GF-D8 (cell line): ENCODE results near the gene CYB561D1.
A peak's percentile ranks its signal among the peaks of the same experiment; 100 is the strongest.

Experiments used
- DNase-seq: peaks from one replicate; lab custom pipeline; 2025; lab: John Stamatoyannopoulos, UW

Gene CYB561D1

DNA sequence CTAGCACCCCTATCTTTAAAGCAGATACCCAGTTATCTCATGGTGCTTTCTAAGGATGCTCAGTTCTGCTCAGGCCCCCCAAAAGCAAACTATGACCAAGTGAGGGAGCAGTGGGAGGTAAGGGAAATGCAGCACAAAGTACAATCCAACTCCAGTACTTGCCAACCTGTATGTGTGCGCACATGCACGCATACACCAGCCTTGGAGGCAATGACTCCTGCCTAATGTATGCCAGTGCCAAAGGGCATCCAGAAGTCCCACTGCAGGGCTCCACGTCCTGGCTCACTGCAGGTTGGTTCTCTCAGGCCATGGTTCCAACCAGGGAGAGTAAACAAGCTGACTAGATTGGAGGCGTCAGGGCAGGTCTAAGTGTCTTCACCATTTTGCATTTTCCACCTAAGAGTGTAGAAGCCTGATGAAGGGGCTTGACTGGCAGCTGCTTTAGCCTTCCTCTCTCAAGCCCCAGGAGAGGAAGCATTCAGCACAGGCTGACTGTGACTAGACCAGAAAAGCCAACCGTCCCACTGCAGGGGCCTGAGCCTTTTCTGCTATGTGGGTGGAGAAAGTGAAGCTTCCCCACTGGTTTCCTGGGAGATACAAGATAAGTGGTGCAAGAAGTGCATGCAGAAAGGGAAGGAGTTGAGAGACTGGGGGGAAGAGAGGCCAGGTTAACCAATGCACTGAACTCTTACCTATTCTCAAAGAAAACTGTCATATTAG is 7.9 kb downstream of the CYB561D1 start:
- DNase-seq, result peak; percentile 82

DNA sequence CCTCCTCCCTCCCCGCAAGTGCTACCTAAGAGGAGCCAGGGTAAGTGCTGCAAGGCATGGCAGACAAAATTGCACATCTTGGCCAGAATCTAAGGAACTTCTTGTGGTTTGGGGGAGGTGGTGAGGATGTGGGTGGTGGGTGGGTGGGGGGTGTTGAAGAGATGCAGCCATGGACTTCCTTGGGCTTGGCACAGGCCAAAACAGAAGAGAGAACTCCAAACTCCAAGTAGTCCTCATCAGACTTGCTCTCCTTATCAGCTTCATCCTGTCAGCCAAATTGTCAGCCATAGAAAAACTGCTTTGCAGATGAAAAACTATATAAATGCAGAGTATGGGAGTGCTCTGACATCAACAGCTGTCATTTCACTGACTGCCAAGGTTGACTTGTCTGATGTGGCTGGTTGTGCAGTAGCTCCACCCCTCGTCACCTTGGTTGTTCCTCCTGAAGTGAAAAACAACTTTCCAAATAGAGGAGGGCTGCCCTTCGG is 8.5 kb downstream of the CYB561D1 start:
- DNase-seq, result no peak

DNA sequence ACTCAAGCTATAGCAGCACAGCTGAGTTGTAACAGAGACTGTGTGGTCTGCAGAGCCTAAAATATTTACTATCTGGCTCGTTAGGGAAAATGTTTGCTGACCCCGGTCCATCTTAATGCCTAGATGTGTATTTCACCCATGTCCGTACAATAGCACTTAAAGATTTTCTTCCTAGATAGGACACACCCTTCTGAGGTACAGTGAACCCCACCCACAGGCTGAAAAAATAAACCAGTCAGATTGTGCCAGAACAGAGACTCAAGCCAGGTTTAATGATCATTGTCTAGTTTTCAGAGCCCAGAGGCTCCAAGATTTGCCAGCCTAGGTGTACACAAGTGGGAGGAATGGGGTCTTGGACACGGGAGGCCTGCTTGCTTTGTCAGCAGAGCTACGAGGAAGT is 10.0 kb downstream of the CYB561D1 start:
- DNase-seq, result no peak

DNA sequence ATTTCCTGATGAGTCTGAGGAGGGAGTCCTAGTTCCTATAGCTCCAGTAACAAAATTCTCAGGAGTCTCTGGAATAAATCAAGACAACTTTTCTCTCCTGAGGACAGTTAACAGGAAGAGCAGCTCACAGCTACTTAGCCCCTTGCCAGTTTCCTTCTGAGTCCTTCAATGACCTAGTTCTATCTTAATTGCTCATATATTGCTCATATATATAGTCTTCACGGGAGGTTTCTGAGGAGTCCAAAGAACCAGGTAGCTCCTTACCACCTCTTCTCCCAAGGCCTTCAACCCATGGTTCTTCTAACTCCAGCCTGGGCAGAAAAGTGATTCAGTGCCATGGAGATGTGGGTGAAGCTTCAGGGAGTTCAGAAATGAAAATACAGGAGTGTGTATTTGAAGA is 11.1 kb downstream of the CYB561D1 start:
- DNase-seq, result no peak

DNA sequence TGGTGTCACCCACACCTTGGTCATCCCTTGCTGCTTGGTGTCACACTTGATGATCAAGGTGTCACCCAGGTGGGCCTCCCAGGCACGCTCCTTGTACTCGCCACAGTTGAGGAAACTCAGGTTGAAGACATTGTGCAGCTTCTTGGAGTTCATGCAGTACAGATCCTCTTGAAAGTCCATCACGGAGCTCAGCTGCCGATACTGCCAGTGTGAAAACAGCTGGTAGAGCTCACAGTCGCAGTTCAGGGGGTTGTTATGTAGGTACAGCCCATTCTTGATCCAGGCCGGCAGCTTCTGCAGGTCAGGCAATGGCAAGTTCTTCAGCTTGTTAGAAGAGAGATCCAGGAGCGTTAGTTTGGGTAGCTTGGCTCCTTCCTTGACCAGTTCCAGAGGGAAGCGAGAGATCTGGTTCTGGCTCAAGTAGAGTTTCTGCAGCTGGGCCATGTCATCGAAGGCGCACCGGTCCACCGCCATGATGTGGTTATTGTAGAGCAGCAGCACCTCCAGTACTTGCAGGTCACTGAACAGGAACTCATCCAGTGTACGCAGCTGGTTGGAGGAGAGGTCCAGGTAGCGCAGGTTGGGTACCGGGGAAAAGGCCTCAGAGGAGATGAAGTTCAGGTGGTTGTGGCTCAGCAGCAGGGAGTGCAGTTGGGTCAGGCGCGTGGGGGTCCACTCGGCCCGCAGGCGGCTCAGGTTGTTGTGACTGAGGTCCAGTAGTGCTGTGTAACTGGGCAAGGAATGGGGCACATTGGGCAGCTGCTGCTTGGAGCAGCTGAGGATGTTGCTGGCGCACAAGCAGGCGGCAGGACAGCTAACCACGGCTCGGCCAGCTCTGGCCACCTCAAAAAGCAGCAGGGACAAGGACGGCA is 14.3 kb downstream of the CYB561D1 start:
- DNase-seq, result no peak

DNA sequence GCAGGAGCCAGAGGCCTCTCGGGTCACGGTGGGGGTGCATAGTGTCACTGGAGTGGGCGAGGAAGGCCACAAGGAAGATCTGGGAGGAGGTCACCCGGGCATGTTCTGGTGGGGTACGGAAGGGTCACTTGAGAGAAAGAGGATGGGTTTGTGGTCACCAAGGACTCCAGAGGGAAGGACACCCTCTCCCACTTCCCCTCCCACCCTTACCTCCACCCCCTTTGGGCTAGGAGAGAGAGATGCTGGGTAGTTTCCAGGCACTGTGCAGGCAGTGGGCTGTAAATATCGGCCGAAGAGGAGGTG is 14.9 kb downstream of the CYB561D1 start:
- no peak for DNase-seq

DNA sequence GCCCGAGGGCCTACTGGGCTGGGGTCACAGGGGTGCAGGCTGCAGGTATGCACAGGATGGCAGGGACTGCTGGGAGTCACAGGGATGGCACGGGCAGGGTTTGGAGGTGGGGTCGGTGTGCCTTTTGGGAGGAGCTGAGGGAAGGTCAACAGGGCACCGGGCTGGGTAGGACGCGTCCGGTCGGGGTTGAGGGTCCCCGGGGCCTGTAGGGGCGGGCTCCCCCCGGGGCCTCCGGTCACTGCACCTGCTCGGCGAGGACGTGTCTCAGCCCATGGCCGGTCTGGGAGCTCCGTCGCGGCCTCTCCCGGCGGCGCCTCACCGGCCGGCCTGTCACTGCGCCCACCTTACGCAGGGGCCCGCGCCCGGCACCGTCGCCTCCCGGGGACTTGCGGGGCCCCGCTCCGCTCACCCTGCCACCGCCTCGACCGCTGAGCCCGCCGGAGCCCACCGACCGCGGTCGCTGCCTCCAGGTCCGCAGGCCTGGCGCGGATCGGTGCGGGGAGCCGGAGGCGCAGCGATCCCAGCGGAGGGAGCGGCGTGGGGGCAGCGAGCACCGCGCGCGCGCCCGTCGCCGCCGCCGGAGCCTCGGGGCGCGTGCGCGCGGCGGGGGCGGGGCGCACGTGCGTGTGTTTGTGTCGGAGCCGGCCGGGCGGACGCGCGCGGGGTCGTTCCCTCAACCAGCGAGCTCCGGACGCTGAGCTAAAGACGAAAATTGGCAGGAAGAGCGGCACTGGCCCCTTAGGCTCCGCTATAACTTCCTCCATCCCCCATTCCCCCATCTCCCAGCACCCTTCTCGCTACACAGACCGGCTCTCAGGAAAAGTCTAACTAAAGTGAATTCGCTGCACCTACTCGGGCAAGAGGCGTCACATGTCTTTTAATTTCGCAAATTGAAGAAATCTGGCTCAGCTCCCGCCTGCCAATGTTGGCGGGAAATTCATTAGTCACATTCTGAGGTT is 15.6 kb downstream of the CYB561D1 start, which contains the start of gene AMIGO1:
AMIGO1 (minus strand) TSS at position 552 of the 959 bp plus-strand sequence. CDS start 815 bp downstream, outside the sequence.
- no peak for DNase-seq

DNA sequence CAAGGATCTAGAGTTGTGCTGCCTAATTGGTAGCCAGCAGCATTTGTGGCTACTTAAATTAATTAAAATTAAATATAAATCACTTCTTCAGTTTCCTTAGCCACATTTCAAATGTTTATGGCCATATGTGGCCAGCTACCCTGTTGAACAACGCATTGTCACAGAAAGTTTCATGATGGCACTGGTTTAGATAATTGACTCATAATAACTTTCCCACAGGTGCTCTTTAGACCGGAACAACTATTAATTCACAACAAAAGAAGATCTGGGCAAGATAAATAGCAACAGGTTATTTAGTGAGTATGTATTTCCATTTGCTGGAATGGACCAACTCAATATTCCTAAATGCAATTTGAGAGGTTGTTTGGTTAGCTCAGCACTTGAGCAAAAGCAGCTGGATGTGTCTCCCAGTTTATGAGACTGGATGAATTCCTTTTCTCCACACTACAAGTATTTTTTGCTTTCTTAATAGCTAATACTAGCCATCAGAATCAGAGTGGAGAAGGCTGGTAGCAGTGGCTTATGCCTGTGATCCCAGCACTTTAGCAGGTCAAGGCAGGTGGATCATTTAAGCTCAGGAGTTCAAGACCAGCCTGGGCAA is 19.3 kb downstream of the CYB561D1 start:
- DNase-seq, result no peak

DNA sequence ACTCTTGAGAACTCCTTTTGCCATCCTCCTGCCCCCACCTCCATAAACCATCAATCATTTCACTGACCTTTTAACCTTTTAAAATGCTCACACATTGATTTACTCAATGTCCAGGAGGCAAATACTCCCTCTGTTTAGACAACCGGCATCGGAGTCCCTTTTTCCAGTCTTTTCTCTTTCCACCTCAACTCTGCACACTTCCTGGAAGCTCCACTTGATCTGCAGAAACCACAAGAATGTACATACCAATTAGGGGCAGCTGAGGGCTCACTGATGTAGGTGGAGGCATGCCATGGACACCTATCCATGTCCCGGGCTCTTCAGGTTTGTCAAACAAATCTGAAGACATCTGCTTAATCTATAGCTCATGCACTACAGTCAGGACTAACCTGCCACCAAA is 21.0 kb downstream of the CYB561D1 start:
- no peak for DNase-seq

DNA sequence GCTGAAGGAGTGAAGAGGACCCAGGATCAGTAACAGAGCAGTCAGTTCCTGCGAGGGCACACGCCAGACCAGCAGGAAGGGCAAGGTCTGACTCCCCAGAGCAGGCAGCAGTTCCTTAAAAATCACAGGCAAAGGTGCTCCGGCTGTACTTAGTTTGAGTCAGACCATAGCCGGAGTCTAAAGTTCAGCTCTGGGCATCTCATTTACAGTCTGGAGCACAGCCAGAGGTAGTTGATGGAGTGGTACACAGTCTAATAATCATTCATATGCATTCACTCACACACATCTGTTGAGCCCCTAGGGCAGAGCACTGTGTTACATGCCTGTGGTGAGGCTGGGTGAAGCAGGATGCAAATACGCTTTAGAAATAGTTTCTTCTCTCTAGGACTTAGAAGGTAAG is 23.0 kb downstream of the CYB561D1 start:
- DNase-seq, result no peak

DNA sequence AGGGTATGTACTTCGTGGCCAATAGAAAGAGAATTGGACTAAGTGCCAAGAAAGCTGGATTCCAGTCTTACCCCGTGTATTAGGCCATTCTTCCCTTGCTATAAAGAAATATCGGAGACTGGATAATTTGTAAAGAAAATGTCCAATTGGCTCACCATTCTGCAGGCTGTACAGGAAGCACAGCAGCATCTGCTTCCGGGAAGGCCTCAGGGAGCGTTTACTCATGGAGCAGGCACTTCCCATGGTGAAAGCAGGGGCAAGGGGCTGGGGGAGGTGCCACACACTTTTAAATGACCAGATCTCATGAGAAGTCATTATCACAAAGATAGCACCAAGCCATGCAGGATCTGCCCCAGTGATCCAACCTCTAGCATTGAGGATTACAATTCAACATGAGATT is 23.4 kb downstream of the CYB561D1 start:
- no peak for DNase-seq

DNA sequence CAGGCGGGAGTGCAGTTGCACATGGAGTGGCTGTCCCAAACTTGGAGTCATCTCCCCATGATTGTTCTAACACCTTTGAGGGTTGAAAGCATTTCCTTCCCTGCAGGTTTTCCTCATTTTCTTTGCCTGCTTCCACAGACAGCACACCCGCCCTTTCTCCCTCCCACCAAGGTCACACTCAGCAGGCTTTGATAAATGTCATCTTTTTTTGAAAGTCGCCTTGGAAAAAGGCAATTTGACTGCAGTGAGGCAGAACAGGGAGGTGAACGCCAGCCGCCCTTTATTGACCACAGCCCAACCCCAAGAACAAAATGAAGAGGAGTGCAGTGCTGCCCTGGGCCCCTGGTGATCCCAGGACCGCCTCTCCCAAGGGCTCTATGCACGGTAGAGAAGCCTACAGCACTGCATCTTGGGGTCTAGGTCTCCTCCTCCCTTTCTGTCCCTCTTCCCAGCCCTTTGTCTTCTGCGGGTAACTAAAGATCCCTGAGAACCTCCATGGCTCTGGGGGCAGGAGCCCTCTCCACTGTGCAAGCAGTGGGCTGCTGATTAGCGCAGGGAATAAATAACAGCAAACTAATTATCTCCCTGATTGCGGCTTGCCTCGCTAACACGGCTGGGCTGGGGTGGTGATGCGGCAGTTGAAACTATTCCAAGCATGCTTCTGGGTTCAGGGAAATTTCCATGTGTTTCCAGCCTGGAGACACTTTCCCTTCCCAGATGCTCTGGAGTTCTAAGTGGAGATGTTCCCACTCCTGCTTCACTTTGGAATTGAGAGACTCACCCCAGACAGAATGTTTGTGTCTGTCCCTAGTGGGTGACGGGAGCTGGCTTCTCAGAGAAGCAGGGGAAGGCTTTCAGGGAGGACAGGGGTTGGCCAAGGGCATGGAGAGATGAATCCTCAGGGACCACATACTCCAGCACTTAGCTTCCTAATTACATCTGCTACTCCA is 27.4 kb downstream of the CYB561D1 start:
- no peak for DNase-seq

DNA sequence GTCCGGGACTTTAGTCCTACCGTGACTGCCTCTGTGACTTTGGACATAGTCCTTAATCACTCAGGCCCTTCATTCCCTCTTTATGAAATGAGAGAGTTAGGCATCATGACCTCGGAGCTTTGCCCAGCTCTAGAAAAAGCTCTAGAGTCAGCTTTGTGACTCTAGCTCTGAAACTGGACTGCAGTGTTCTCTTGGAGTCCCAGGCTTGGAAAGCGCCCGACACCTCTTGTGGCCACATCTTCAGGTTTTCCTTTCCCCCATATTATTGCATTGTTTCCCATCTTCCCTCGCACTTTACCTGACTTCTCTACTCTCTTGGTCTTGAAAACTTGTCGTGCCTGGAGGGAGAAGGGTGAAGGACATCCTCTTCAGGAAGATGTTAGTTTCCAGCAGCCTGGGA is 28.1 kb downstream of the CYB561D1 start:
- no peak for DNase-seq

DNA sequence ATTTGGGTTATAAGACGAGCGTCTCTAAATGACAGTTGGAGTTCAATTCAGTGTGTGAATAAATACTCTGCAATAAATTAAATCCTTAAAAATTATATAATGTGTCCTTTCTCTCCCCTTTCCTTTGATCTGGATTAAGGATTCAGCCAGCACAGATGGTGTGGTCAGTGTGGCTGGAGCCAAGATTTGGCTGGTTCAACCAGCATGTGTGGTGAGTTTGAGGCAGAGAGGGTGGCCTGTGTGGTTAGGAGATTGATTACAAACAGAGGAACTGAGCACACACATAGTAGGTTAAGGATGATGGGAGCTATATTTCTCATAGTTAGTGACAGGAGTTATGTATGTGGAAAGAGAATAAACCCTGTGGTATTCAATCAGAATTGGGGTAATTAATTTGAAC is 29.8 kb downstream of the CYB561D1 start:
- no peak for DNase-seq

DNA sequence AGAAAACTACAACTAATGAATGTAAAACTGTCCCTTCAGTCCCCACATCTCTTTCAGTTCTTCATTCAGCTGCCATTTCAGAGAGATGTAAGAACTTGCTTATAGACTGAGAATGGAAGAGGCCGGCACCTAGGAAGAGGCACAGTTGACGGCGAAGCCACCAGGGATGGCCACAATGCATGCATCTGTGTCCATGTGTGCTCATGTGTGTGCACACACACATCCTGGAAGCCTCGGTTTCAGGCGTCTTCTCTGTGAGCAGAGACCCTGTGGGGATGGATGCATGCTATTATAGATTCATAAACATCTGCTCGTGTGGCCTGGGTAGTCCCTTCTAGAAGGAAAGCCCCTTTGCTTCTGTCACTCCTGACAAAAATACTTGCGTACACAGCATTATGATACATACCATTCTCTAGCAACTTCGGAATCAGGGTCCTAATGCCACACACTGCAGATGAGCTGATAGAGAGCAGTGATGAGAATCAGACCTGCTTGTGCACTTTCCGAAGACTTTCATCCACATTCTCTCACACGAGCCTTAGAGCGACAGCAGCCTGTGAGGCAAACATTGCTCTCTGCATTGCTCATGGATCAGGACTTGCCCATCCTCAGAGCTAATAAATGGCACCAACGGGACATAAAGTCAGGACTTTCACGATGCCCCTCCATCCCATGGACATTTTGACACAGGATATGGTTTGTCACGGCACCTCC is 33.4 kb downstream of the CYB561D1 start:
- no peak for DNase-seq

DNA sequence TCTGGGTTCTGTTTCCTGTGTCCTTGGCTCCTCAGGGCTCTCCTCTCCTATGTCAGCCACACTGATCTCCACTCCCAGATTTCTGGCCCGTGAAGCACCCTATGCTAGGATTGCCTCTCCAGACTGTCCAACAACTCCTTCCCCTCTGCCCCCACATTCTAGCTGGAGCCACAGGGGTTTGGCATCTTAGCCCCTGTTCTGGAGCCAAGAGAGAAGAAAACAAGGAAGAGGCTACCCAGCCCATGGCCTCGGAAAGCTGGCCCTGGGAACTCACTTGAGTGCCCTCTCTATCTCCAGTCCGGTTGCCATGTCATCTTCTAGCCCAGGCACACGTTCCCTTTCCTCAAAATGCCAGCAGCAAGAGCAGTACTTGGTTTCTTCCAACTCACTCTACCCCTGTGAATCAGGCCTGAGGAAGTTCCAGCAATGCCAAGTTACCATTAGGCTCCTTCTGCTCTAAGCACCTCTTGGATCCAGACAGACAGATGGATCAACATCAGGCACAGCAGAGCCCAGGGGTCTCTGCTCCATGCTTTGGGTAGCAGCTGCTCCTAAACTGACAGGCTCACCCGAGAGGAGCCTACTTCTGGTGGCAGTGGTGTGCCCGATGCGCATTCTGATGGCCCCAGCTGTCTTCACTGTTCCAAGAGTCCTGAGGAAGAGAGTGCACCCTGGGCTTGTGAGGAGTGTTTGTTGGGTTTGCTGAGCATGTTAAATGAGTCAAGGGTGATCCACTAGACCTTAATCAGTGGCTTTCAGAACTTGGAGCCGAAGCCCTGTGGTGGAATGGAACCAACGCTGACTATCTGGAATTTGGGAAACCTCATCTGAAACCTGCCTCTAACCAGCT is 34.2 kb downstream of the CYB561D1 start:
- no peak for DNase-seq

DNA sequence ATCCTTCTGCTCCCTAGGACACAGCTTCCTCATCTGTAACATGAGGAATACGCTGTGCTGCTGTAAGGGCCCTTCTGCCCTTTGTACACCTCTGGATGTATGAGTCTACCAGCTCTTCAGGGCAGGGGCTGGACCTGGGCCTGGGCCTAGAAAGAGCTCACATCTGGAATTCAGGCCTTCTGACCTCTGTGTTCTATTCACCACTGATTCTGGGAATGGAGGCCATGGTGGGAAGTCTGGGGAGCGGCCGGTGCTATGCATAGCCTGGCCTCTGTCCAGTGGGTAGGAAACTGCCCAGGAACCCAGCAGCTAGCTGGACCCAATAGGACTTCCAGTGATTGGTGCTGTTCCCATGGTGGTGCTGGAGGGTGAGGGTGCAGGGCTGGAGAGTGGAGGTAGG is 34.8 kb downstream of the CYB561D1 start:
- no peak for DNase-seq

DNA sequence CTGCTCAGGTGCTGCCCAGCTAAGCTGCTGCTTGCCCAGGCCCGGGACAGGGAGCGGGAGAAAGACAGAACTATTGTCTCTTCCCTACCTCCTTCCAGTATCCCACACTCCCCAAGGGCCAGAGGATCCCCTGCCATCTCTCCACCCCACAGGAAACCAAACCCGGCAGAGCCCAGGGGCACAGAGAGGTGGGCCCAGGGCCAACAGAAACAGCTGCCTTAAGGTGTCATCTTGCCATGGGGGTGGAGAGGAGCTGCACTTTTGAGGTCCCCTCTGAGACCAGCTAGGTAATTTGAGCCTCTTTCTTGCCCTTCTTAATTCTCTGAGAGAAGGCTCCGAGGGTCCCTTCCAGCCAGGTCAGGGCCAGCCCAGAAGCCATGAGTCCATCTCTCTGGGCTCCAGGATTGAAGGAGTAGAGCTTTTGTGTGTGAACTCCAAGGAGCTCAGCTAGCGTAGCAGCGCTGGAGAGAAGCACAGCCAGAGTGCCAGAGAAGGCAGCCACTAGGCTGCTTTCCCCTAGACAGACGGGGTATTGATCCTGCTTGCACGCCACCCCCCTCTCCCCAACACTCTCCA is 36.1 kb downstream of the CYB561D1 start:
- DNase-seq, result no peak
